Ishikawa (cell line): ENCODE results near the gene LRBA.

Experiments used
- CEBPB ChIP-seq: IDR thresholded peaks from 2 replicates; pipeline ENCODE4 v1.6.1; 2012
- CREB1 ChIP-seq: IDR thresholded peaks from 2 replicates; pipeline ENCODE4 v1.6.1; 2012; ENCODE audit warnings: low read depth
- EGR1 ChIP-seq: IDR thresholded peaks from 2 replicates; pipeline ENCODE4 v1.6.1; 2012
- EP300 ChIP-seq: IDR thresholded peaks from 2 replicates; pipeline ENCODE4 v1.6.1; 2012; ENCODE audit warnings: borderline replicate concordance
- FOXM1 ChIP-seq: IDR thresholded peaks from 2 replicates; pipeline ENCODE4 v1.6.1; 2012; ENCODE audit warnings: low read depth, borderline replicate concordance
- MAX ChIP-seq: IDR thresholded peaks from 2 replicates; pipeline ENCODE4 v1.6.1; 2012
- NFIC ChIP-seq: IDR thresholded peaks from 2 replicates; pipeline ENCODE4 v1.6.1; 2012
- RAD21 ChIP-seq: IDR thresholded peaks from 2 replicates; pipeline ENCODE4 v1.6.1; 2012; ENCODE audit warnings: low read depth
- REST ChIP-seq: IDR thresholded peaks from 2 replicates; pipeline ENCODE4 v1.6.1; 2012; ENCODE audit warnings: low read depth, mild to moderate bottlenecking
- TAF1 ChIP-seq: IDR thresholded peaks from 2 replicates; pipeline ENCODE4 v1.6.1; 2012; ENCODE audit warnings: low read depth, mild to moderate bottlenecking
- TCF12 ChIP-seq: IDR thresholded peaks from 2 replicates; pipeline ENCODE4 v1.6.1; 2012; ENCODE audit warnings: low read depth
- TEAD4 ChIP-seq: IDR thresholded peaks from 2 replicates; pipeline ENCODE4 v1.6.1; 2012
- YY1 ChIP-seq: IDR thresholded peaks from 2 replicates; pipeline ENCODE4 v1.6.1; 2012; ENCODE audit warnings: low read depth
- ZBTB7A ChIP-seq: IDR thresholded peaks from 2 replicates; pipeline ENCODE4 v1.6.1; 2012; ENCODE audit warnings: low read depth
- TF ChIP-seq, protein P1 (sequence below): IDR thresholded peaks from 2 replicates; pipeline ENCODE4 v1.6.1; 2012

The LRBA gene

DNA sequence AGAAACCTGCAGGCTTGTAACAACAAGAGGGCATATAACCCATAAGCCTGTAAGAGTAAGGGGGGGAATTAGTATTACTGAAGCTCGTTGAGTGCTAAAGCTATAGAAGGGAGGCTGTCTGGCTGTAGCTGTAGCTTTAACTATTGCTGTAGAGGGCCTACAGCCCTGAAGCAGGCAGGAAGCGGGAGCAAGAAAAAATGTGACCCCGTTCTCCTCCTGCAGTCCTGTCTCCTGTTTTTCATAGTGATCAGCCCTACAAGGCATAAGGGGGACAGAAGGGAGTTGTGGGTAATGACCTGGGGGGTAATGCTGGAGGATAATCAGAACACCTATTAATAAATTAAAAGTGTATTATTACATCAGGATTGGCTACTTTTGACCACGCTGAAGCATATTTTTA lies 640.1 kb downstream of the LRBA start:
- TF ChIP-seq RAD21: no peak
- no peak for TF ChIP-seq TEAD4
- TF ChIP-seq MAX: no peak
- no peak for TF ChIP-seq TAF1
- TF ChIP-seq EP300: no peak
- TF ChIP-seq YY1: no peak
- no peak for TF ChIP-seq CEBPB
- TF ChIP-seq TCF12: no peak
- no peak for TF ChIP-seq EGR1
- TF ChIP-seq, protein P1, sequence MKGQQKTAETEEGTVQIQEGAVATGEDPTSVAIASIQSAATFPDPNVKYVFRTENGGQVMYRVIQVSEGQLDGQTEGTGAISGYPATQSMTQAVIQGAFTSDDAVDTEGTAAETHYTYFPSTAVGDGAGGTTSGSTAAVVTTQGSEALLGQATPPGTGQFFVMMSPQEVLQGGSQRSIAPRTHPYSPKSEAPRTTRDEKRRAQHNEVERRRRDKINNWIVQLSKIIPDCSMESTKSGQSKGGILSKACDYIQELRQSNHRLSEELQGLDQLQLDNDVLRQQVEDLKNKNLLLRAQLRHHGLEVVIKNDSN: no peak
- no peak for TF ChIP-seq CREB1
- TF ChIP-seq ZBTB7A: no peak

DNA sequence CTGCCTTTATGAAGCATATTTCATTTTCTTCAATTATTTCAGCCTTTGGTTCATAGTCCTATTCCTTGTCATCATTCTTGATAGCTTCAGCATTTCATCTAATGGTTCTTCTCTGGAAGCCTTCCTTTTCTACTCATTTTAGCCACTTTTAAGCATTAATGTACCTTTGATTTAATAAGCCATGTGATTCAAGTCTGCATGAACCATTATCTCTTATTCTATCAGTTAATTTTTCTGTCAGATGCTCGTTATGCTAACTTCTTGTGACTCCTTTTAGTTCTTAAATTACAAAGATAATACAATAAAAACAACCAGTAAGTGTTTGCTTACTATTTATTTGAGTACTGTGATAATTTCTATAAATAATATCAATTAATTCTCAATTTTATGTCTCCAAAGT lies 643.2 kb downstream of the LRBA start:
- TF ChIP-seq ZBTB7A (no peak), CEBPB (no peak), YY1 (no peak), FOXM1 (no peak), REST (no peak), EP300 (no peak), RAD21 (no peak), MAX (no peak), NFIC (no peak), TAF1 (no peak), TCF12 (no peak), EGR1 (no peak), CREB1 (no peak), TEAD4 (no peak)
- TF ChIP-seq, protein P1: no peak

- TF ChIP-seq ZBTB7A (no peak), EGR1 (no peak), MAX (no peak), FOXM1 (no peak), EP300 (no peak), RAD21 (no peak), YY1 (no peak), CREB1 (no peak), TEAD4 (no peak), CEBPB (no peak), TCF12 (no peak), NFIC (no peak), REST (no peak)
- TF ChIP-seq, protein P1: no peak
Measured at GRCh38 chr4:150369434-150370380, 645.4 kb downstream of the LRBA start.

GRCh38 chr4:150368667-150369066 lies 646.4 kb downstream of the LRBA start:
- TF ChIP-seq ZBTB7A: no peak
- no peak for TF ChIP-seq EP300
- TF ChIP-seq CEBPB: no peak
- TF ChIP-seq, protein P1: no peak
- TF ChIP-seq CREB1: no peak
- TF ChIP-seq MAX: no peak
- TF ChIP-seq YY1: no peak
- no peak for TF ChIP-seq NFIC
- no peak for TF ChIP-seq RAD21
